Measurements from ENCODE around the gene TPM4.
A peak's percentile ranks its signal among the peaks of the same experiment; 100 is the strongest.

TPM4 gene

DNA sequence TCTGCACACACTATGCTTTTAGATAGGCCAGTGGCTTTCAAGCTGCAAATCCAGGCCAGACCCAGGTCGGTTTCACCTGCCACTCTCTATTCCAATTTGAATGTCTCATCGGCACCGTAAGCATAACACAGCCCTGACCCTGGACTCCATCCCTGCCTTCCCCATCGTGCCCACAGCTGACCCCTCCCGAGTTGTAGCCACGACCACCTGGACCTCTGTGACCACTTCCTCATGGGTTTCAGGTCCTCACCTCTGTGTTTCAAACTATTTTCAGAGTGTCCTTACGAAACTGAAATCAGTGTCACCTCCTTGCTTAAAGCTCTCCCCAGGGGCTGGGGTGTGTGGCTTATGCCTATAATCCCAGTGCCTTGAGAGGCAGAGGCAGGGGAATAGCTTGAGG is 58.2 kb downstream of the TPM4 start:
- DNase-seq = no peak

DNA sequence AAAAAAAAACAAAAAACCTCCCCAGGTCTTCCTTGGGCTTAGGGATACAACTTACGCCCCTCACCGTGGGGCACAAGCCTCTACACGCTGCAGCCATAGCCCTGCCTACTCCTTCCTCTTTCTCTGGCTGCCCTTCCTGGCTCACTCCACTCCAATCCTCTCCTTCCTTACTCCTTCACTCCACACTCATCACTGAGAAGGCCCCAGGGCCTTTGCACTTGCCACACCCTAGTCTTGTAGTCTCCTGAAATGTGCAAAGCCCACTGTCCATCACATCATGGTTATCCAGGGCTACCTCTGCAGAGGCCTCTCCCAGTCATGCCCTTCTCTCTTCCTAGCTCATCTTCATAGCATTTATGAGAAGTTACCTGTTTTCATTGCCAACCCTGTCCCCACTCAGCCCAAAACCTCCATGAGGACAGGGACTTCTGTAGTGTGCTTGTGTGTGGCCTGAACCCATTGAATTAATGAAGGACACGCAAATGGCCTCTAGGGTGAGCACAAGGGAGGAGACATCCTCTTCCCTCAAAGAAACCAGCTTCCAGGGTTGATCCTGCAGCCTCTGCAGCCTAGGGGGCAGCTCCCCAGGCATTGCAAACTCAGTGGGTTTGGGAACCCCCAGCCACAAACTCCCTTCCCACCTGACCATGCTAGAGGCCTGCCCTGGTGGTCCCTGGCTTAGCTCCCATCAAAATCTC is 59.3 kb downstream of the TPM4 start:
- DNase-seq = no peak

DNA sequence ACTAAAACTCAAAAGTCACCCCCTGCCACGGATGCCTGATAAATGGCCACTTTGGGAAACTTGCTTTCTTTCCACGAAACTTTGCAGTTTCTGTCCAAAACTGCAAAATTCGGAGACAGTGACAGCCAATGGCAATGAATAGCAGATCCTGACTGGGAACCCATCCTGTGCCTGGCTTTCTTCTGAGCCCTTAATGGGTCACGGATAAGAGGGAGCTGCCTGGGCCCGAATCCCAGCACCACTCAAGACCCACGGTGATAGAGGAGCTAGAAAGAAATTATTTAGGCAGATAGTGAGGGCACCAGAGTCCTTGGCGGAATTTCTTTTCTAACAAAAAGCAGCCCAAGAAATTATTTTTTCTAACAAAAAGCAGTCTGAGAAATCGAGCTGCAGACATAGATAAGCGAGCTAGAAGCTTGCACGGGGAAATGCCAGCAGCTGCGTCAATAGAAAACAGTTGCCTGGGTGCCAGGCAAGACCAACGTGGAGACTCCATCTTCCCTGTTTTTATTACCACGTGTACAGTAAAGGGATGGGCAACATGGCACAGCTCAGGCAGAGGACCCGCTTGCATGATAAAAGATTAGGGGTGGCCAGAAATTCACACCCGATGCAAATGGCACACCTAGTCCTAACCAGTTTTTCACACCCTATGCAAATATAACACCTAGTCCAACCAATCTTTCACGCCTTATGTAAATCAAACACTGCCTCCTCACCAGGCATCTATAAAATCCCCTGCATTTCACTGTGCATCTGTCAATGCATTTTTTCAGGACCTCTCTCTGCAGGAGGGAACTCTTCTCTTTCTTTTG is 60.1 kb downstream of the TPM4 start:
- DNase-seq = no peak

DNA sequence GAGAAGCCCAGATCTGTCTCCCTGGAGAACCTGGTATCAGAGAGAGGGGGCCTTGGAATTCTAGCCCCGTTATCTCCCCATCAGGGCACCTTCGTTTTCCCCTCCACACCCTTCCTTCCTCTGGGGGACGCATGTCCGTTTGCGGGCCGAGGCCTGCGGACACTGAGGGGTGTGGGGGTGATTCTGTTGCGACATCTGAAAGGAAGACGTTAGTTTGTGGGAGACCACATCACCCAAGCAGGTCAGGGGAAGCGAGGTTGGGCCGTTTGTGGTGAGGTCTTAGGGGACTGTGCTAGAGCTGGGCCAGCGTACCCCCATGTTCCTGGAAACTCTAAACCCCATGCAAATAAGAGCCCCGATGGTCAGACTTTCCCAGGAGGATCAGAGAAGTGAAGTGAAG is 63.5 kb downstream of the TPM4 start:
- no peak for DNase-seq

DNA sequence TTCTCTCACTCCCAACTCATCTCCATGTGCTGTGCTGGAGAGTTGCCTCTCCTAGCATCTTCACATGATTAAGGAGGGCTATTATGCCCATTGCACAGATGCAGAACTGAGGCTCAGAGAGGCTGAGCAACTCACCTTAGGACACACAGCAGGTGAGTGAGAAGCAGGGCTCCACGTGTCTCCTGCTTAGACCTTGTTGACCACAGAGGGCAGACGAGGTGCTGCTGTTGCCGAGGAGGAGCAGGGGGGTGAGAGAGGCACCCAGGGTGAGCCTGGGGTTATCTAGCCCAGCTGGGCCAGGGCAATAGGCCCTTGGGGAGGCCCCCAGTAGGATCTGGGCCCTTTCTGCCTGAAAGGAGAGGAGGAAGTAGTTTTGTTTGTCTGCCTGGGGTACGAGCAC is 64.7 kb downstream of the TPM4 start:
- no peak for DNase-seq

DNA sequence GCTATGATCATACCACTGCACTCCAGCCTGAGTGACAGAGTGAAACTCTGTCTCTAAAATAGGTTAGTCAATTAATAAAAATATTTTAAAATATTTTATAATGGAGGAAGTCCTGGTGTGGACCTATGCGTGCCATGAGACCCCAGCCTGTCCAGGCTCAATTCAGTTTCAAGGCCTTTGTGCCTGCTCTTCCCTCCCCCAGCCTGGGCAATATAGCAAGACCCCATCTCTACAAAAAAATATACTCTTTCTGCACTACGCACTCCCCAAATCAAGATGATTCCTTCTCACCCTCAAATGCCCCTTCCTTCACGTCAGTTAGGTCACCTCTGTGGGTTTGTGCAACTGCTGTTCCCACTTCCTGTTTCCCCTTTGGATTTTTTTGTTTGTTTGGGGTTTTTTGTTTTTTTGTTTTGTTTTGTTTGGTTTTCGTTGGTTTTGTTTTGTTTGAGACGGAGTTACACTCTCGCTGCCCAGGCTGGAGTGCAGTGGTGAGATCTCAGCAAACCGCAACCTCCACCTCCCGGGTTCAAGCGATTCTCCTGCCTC is 65.8 kb downstream of the TPM4 start:
- DNase-seq = no peak

DNA sequence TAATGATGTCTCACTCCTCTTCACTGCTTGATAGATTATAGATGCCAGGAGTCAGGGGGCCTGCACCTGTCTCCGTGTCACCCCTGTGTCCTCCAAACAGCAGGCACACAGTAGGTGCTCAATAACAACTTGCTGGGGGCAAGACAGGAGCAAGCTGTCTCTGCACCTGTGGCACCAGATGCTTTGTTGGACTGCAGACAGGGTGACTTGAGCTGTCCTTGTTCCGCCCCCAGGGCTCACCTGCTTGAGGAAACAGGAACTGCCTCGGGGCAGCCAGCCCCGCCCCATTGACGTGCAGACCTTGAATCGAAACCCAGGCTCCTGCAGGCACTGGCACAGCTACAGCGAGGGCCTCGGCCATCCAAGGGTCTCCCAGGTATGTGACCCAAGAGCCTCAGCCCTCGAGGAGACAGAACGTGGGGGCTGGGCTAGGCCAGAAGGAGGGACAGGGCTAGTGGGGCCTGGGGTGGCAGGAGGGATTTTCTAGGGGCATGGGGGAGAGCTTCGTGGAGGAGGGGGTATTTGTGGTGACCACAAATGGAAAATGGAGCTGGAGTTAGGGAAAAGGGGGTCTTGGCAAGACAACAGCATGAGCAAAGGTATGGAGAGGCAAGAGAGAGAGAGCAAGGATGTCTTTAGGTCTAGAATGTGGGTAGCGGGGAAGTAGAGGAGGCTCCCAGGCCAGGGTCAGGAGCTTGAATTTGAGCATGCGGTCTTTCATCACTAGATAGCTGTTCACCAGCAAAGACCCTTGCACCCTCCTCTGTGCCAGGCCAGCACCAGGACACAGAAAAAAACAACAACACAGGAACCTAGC is 67.3 kb downstream of the TPM4 start, which contains the start of gene HSH2D:
Gene HSH2D, plus strand, starts transcription at position 287 of the 817 bp plus-strand sequence. CDS start 5,066 bp downstream, outside the sequence.
- DNase-seq = peak; percentile 75

DNA sequence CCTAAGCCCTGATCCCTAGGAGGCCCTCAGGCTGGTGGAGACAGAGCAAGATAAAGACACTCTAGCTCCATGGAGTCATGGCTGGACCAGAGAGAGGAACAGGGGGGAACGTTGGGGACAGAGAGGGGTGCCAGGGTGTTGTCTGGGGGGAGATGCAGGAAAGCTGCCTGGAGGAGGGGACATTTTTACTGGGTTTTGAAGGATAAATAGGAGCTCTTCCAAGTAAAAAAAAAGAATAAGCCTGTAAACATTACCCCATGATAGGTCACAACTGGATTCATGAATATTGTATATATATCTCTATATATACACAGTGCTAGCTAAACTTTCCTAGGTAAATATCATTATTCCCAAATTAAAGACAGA is 67.9 kb downstream of the TPM4 start:
- no peak for DNase-seq

DNA sequence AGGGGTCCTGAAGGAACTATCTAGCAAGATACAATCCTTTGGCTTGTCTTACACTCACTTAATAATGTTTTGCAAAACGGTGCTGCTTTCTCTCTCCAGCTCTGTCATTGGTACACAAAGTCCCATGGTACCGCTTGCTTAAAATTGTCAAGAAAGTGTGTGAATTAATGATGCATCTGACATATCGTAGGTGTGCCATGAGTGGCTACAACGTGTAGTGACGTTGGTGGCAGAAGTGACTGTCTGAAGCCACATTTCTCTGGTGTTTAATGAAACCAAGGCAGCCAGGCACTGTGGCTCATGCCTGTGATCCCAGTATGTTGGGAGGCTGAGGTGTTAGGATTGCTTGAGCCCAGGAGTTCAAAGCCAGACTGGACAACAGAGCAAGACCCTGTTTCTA is 69.8 kb downstream of the TPM4 start:
- no peak for DNase-seq

DNA sequence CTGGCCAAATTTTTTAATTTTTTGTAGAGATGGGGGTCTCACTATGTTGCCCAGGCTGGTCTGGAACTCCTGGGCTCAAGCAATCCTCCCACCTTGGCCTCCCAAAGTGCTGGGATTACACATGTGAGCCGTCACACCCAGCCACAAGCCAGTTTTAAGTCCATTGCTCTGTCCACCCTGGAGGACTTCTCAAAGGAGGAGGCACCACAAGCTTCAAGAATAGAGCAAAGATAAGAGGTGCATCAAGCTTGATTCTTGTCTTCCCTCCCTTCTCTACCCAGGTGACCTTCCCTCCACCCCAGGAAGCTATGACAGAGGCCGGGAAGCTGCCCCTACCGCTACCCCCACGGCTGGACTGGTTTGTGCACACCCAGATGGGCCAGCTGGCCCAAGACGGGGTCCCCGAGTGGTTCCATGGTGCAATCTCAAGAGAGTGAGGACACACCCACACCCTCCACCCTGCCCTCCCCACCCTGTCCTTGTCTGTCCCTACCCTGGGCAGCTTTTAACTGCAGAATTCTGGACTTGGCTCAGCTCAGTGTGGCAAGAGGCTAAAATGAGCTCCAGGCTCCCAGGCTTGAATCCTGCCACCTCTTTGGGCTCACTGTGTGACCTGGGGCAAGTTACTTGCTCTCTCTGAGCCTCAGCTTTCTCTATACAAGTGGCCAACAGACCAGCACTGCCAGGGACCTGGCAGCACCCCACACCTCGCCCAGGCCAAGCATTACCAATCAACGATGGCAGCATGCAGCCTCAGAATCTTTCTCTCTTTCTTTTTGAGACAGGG is 72.3 kb downstream of the TPM4 start:
- no peak for DNase-seq
